NCI-H2227 (cell line): ENCODE data around the gene GOLGA8F.
"Not testable (repeated sequence)": the region's sequence is repeated elsewhere in the genome, so short reads cannot be mapped to it uniquely, and the experiment has no call there.

ENCODE experiments used
- DNase-seq: peaks from one replicate; lab custom pipeline; 2025; ENCODE audit not compliant: unreplicated experiment; lab: John Stamatoyannopoulos, UW

Gene GOLGA8F, protein sequence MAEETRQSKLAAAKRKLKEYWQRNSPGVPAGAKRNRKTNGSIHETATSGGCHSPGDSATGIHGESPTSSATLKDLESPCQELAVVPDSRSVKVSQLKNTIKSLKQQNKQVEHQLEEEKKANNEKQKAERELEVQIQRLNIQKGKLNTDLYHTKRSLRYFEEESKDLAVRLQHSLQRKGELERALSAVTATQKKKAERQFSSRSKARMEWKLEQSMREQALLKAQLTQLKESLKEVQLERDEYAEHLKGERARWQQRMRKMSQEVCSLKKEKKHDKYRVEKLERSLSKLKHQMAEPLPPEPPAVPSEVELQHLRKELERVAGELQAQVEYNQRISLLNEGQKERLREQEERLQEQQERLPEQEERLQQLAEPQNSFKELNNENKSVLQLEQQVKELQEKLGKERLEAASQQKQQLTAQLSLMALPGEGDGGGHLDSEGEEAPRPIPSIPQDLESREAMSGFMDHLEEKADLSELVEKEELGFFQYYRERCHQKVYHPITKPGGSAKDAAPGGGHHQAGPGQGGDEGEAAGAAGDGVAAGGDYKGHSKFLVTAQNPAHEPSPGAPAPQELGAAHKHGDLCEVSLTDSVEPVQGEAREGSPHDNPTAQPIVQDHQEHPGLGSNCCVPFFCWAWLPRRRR

DNA sequence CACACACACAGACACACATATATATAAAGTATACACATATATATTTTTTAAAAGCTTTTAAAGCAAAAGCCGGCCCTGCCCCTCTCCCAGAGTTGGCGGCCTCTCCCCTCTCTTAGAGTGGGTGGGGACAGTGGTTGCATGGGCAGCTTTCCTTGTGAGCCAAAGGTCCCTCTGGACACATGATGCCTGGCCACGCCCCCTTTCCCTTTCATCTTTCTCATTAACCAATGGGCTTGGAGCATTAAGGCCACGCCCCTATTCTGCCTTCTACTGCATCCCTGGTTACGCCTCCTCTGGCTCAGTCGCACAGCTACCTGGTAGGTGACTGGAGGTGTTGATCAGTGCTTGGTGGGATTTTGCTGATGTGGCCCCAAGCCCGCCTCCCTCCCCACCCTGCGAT is at the start of gene GOLGA8F:
GOLGA8F (plus strand) TSS at position 301 of the 400 bp plus-strand sequence; CDS start at position 399, 98 bp downstream.
- not testable (repeated sequence) for DNase-seq

DNA sequence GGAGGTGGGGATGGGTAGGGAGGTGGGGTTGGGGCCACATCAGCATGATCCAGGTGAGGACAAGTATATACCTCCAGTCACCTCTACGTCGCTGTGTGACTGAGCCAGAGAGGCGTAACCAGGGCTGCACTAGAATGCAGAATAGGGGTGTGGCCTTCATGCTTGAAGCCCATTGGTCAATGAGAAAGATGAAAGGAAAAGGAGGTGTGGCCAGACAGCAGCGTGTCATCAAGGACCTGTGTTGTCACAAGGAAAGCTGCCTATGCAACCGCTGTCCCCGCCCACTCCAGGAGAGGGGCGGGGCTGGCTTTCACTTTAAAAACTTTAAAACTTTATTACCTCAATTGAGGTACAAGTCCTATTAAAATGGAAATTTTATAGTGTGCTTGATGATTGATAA is 20.5 kb upstream of the GOLGA8F start, which contains the start of gene GOLGA6L24:
GOLGA6L24 (minus strand) TSS at position 101 of the 400 bp plus-strand sequence; CDS start at position 40, 61 bp downstream.
- not testable (repeated sequence) for DNase-seq

DNA sequence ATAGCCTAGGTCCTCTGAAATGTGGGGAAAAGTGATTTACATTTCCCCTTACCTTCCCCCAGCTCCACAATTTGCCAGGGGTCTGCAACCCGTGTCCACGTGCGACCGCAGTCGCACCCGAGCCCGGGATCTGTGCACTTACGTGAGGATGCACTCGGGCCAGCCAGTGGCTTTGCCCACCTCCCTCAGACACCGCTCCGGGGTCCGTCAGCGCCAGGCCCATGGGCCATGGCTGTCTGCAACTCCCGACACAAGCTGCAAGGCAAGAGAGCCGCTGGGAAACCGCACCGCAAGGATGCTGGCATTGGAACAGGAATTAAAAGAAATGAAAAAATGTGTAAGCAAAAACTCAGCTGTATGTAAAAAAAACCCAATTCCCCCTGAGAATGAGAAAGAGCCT is 13.0 kb upstream of the GOLGA8F start:
- DNase-seq = not testable (repeated sequence)

DNA sequence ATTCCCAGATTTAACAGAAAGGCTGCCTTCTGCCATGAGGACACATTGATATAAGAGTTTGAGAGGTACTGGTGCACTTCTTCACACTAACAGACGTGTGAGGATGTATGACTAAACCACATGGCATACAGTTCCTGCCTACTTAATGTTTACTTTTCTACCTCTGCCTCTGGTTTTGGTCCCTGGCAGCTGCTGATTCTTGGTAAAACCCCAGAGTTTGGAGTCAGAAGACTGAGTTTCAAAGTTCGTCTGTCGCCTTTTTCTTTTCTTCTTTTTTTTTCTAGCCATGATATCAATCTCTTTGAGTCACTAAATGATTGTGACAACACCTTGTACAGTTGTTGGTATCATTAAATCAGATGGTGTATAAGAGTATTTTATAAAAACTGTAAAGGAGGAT is 1.6 kb downstream of the GOLGA8F start:
- DNase-seq = not testable (repeated sequence)

DNA sequence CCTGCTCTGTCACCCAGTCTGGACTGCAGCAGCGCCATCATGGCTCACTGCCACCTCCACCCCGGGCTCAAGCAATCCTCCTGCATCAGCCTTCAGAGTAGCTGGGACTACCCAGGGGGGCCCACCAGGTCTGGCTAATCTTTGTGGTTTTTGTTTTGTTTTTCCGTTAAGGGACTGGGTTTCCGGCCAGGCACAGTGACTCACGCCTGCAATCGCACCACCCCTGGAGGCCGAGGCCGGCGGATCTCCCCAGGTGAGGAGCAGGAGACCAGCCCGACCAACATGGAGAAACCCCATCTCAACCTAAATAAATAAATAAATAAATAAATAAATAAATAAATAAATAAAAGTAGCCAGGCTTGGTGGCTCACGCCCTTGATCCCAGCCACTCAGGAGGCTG is 17.6 kb downstream of the GOLGA8F start:
- not testable (repeated sequence) for DNase-seq

DNA sequence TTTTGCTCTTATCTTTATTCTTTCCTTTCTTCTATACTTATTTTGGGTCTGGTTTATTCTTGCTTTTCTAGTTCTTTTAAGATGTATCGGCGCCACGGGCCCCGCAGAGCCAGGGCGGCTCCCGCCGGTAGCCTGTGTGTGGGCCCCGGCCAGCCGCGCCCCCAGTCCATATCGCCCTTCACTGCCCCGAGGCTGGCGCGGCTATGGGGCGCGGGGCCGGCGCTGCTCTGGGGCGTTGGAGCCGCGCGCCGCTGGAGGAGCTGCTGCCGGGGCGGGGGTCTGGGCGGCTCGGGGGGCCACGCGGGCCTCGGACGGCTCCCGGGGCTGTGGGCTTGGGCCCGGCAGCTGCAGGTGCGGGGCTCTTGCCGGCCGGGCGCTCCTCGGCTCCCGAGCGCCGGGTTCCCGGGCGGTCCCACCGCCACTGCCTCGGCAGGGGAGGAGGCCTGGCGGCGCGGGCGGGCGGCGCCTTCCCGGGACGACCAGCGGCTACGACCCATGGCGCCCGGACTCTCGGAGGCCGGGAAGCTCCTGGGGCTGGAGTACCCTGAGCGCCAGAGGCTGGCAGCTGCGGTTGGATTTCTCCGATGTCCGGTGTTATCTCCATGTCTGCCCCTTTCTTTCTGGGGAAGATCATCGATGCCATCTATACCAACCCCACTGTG is 24.4 kb downstream of the GOLGA8F start:
- DNase-seq = not testable (repeated sequence)

DNA sequence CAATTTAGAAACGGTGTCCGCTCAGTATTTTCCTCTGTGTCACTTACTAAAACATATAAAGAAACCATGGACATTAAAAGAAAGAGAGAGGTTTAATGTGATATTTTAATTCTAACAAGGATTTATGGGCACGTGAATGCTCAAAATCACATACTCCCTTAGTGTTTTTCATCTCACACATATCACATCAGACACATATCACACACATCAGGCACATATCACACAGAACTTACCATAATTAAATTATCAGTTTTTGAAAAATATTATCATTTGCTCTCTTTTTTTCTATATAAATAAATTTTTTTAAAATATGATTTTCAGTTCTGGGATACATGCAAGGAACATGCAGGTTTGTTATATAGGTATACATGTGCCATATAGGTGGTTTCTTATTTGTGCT is 42.0 kb downstream of the GOLGA8F start:
- DNase-seq = not testable (repeated sequence)

DNA sequence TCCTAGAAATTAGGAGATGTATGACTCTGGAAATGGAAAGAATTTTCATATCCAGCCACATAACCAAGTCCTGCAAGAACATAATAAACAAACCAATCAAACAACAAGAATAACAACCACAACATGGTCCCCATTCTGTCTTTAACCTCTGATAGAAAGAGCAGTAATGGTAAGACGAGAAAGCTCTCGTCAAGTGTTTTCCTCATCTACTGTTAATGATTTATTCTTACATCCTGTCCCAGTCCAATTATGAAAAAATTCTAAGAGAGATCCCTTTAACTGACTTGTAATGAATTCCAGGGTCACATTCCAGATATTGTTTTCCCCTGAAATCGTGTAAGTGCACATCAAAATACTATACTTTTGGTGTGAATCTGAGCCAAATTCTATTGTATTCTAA is 57.1 kb downstream of the GOLGA8F start:
- DNase-seq = not testable (repeated sequence)
